ENCODE data around the gene LAMB4. TPM values are rescaled to one million over a fixed set of nuclear protein-coding genes. Genes with fewer than 3 reads are reported as not detected.
A peak's percentile ranks its signal among the peaks of the same experiment; 100 is the strongest.

The LAMB4 gene
- polyA plus RNA-seq, 3 donors: 1.5 to 3.9 (median 2.7) TPM

- DNase-seq (ENCODE audit: extremely low read depth in 1 of 11, low read depth in 9 of 11, low spot score in 4 of 11): no peak
Measured at GRCh38 chr7:108122181-108122580, 8.0 kb downstream of the LAMB4 start.

GRCh38 chr7:108120933-108121332 lies 9.2 kb downstream of the LAMB4 start:
- no peak for DNase-seq (ENCODE audit: extremely low read depth in 1 of 11, low read depth in 9 of 11, low spot score in 4 of 11)

GRCh38 chr7:108120196-108120595 lies 10.0 kb downstream of the LAMB4 start:
- DNase-seq (ENCODE audit: extremely low read depth in 1 of 11, low read depth in 9 of 11, low spot score in 4 of 11): no peak

- DNase-seq (ENCODE audit: extremely low read depth in 1 of 11, low read depth in 9 of 11, low spot score in 4 of 11): no peak
Measured at GRCh38 chr7:108118959-108119358, 11.2 kb downstream of the LAMB4 start.

GRCh38 chr7:108114117-108114841 lies 15.9 kb downstream of the LAMB4 start:
- DNase-seq (ENCODE audit: extremely low read depth in 1 of 11, low read depth in 9 of 11, low spot score in 4 of 11): no peak

- DNase-seq (ENCODE audit: extremely low read depth in 1 of 11, low read depth in 9 of 11, low spot score in 4 of 11): no peak
Measured at GRCh38 chr7:108112683-108113082, 17.5 kb downstream of the LAMB4 start.

- DNase-seq (ENCODE audit: extremely low read depth in 1 of 11, low read depth in 9 of 11, low spot score in 4 of 11): no peak
Measured at GRCh38 chr7:108109221-108109908, 20.8 kb downstream of the LAMB4 start.

GRCh38 chr7:108108131-108108530 lies 22.0 kb downstream of the LAMB4 start:
- no peak for DNase-seq (ENCODE audit: extremely low read depth in 1 of 11, low read depth in 9 of 11, low spot score in 4 of 11)

GRCh38 chr7:108104324-108104723 lies 25.8 kb downstream of the LAMB4 start:
- DNase-seq (ENCODE audit: extremely low read depth in 1 of 11, low read depth in 9 of 11, low spot score in 4 of 11): no peak

- DNase-seq (ENCODE audit: extremely low read depth in 1 of 11, low read depth in 9 of 11, low spot score in 4 of 11): no peak
Measured at GRCh38 chr7:108103558-108104298, 26.4 kb downstream of the LAMB4 start.

GRCh38 chr7:108102671-108103312 lies 27.4 kb downstream of the LAMB4 start:
- no peak for DNase-seq (ENCODE audit: extremely low read depth in 1 of 11, low read depth in 9 of 11, low spot score in 4 of 11)

GRCh38 chr7:108101759-108102158 lies 28.4 kb downstream of the LAMB4 start:
- no peak for DNase-seq (ENCODE audit: extremely low read depth in 1 of 11, low read depth in 9 of 11, low spot score in 4 of 11)

- DNase-seq (ENCODE audit: extremely low read depth in 1 of 11, low read depth in 9 of 11, low spot score in 4 of 11): peak in 1 of 11 donors; percentile 46
Measured at GRCh38 chr7:108099713-108100112, 30.4 kb downstream of the LAMB4 start.

GRCh38 chr7:108097703-108098102 lies 32.5 kb downstream of the LAMB4 start:
- no peak for DNase-seq (ENCODE audit: extremely low read depth in 1 of 11, low read depth in 9 of 11, low spot score in 4 of 11)

GRCh38 chr7:108096996-108097395 lies 33.2 kb downstream of the LAMB4 start:
- no peak for DNase-seq (ENCODE audit: extremely low read depth in 1 of 11, low read depth in 9 of 11, low spot score in 4 of 11)

- DNase-seq (ENCODE audit: extremely low read depth in 1 of 11, low read depth in 9 of 11, low spot score in 4 of 11): peak in 2 of 11 donors; percentile 53 to 71
Measured at GRCh38 chr7:108094933-108095710, 35.0 kb downstream of the LAMB4 start.

GRCh38 chr7:108094346-108094745 lies 35.8 kb downstream of the LAMB4 start:
- DNase-seq (ENCODE audit: extremely low read depth in 1 of 11, low read depth in 9 of 11, low spot score in 4 of 11): no peak

- no peak for DNase-seq (ENCODE audit: extremely low read depth in 1 of 11, low read depth in 9 of 11, low spot score in 4 of 11)
Measured at GRCh38 chr7:108093851-108094331, 36.3 kb downstream of the LAMB4 start.

GRCh38 chr7:108093341-108093740 lies 36.8 kb downstream of the LAMB4 start:
- no peak for DNase-seq (ENCODE audit: extremely low read depth in 1 of 11, low read depth in 9 of 11, low spot score in 4 of 11)
